ENCODE measurements around the gene NPSR1.

Gene NPSR1

DNA sequence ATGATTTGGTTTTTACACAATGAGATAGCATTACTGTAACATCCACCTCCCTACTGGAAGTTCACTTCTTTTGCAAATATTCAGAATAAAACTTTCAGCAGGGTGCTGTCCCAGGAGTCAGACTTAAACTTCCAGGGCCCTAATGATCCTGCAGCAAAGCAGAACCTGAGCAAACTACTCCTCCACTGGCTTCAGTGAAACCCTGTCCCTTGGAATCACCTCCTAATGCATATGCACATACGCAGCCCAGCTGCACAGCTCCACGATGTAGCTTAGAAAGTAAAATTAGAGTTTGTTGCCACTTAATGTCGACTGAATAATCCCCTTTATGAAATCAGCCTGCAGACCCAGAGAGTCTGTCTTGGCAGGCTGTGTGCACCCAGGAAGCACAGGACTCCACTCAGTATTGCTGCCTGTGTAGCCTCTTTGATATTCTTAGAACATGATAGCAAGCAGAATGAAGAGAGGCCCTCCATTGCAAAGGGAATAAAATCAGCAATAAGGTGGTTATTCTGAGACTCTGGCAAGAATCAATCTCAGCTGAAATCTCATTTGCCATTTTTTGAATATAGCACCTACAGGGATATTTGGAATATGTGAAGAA is 1.6 kb downstream of the NPSR1 start:
- no peak overlapping the region for H2AFZ ChIP-seq (ENCODE audit: low read length, unreplicated experiment)
- no peak overlapping the region for H3K4me3 ChIP-seq (ENCODE audit: low read depth, low read length)
- H3K79me2 ChIP-seq (ENCODE audit: control insufficient read depth, insufficient read depth, low read length, unreplicated experiment): no peaks in the 10 kb centered on the region
- H3K27me3 ChIP-seq (ENCODE audit: insufficient read depth, low read length): peaks cover 80% of the 10 kb centered on the region
- no peaks in the 10 kb centered on the region for H3K36me3 ChIP-seq (ENCODE audit: insufficient read depth, low read length)
- no peak overlapping the region for H3K27ac ChIP-seq (ENCODE audit: low read depth, low read length)
- H3K4me1 ChIP-seq (ENCODE audit: control insufficient read depth, insufficient read depth, low read length, unreplicated experiment): no peaks in the 10 kb centered on the region

- H3K4me1 ChIP-seq (ENCODE audit: control insufficient read depth, insufficient read depth, low read length, unreplicated experiment): no peaks in the 10 kb centered on the region
- H3K27ac ChIP-seq (ENCODE audit: low read depth, low read length): no peak overlapping the region
- H3K79me2 ChIP-seq (ENCODE audit: control insufficient read depth, insufficient read depth, low read length, unreplicated experiment): no peaks in the 10 kb centered on the region
- no peak overlapping the region for H2AFZ ChIP-seq (ENCODE audit: low read length, unreplicated experiment)
- H3K4me3 ChIP-seq (ENCODE audit: low read depth, low read length): no peak overlapping the region
- H3K27me3 ChIP-seq (ENCODE audit: insufficient read depth, low read length): peaks cover 88% of the 10 kb centered on the region
- H3K36me3 ChIP-seq (ENCODE audit: insufficient read depth, low read length): no peaks in the 10 kb centered on the region
These were observed 4.2 kb downstream of the NPSR1 start for GRCh38 chr7:34662058-34662708.

GRCh38 chr7:34664755-34665154 is 6.7 kb downstream of the NPSR1 start:
- H3K27me3 ChIP-seq (ENCODE audit: insufficient read depth, low read length): peaks cover 68% of the 10 kb centered on the region
- no peak overlapping the region for H3K27ac ChIP-seq (ENCODE audit: low read depth, low read length)
- no peak overlapping the region for H3K4me3 ChIP-seq (ENCODE audit: low read depth, low read length)
- H3K79me2 ChIP-seq (ENCODE audit: control insufficient read depth, insufficient read depth, low read length, unreplicated experiment): no peaks in the 10 kb centered on the region
- no peaks in the 10 kb centered on the region for H3K4me1 ChIP-seq (ENCODE audit: control insufficient read depth, insufficient read depth, low read length, unreplicated experiment)
- no peak overlapping the region for H2AFZ ChIP-seq (ENCODE audit: low read length, unreplicated experiment)
- H3K36me3 ChIP-seq (ENCODE audit: insufficient read depth, low read length): no peaks in the 10 kb centered on the region

DNA sequence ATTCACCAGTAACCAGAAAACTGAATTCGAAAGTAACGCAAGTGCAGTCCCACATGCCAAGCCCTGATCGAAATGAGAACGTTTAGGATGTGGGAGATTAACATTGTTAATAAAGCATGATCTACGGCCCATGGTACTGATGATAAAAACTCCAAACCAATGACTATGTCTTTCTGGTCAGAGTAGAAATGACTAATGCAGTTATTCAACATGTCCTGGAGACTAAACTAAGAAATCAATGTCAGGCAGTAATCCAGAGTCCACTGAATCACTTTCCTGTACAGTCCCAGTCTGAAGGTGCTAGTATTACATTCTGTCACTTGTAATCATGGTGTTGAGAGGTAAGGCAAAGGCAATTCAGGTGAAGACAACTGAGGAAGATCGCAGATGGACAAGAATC is 14.4 kb downstream of the NPSR1 start:
- H3K4me1 ChIP-seq (ENCODE audit: control insufficient read depth, insufficient read depth, low read length, unreplicated experiment): peaks cover 8% of the 10 kb centered on the region
- no peak overlapping the region for H3K27ac ChIP-seq (ENCODE audit: low read depth, low read length)
- peaks cover 5% of the 10 kb centered on the region for H3K27me3 ChIP-seq (ENCODE audit: insufficient read depth, low read length)
- peak overlapping the region; percentile 41 for H2AFZ ChIP-seq (ENCODE audit: low read length, unreplicated experiment)
- no peaks in the 10 kb centered on the region for H3K36me3 ChIP-seq (ENCODE audit: insufficient read depth, low read length)
- no peak overlapping the region; the same call in 1 of the 2 replicates for H3K4me3 ChIP-seq (ENCODE audit: low read depth, low read length)
- no peaks in the 10 kb centered on the region for H3K79me2 ChIP-seq (ENCODE audit: control insufficient read depth, insufficient read depth, low read length, unreplicated experiment)

DNA sequence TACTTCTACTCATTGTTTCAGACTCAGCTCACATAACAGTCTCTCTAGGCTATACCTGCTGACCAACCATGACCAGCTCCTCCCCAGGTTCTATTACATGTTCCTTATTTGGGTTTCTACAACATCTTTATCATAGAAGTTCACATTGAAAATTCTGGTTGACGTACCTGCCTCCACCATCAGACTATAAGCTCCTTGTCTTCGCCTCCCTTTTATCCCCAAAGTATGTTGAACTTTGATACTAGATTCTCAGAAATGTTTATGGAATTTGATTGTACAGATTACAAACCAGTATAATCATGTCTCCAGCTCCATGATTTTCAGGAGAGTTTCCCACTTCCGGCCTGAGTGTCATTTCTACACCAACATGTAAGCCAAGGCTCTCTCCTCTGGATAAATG is 15.0 kb downstream of the NPSR1 start:
- no peaks in the 10 kb centered on the region for H3K79me2 ChIP-seq (ENCODE audit: control insufficient read depth, insufficient read depth, low read length, unreplicated experiment)
- H2AFZ ChIP-seq (ENCODE audit: low read length, unreplicated experiment): no peak overlapping the region
- no peak overlapping the region for H3K27ac ChIP-seq (ENCODE audit: low read depth, low read length)
- no peak overlapping the region for H3K4me3 ChIP-seq (ENCODE audit: low read depth, low read length)
- H3K36me3 ChIP-seq (ENCODE audit: insufficient read depth, low read length): no peaks in the 10 kb centered on the region
- H3K4me1 ChIP-seq (ENCODE audit: control insufficient read depth, insufficient read depth, low read length, unreplicated experiment): peaks cover 8% of the 10 kb centered on the region
- H3K27me3 ChIP-seq (ENCODE audit: insufficient read depth, low read length): peaks cover 5% of the 10 kb centered on the region

- H3K79me2 ChIP-seq (ENCODE audit: control insufficient read depth, insufficient read depth, low read length, unreplicated experiment): no peaks in the 10 kb centered on the region
- H2AFZ ChIP-seq (ENCODE audit: low read length, unreplicated experiment): no peak overlapping the region
- no peaks in the 10 kb centered on the region for H3K36me3 ChIP-seq (ENCODE audit: insufficient read depth, low read length)
- H3K4me1 ChIP-seq (ENCODE audit: control insufficient read depth, insufficient read depth, low read length, unreplicated experiment): peaks cover 8% of the 10 kb centered on the region
- H3K27ac ChIP-seq (ENCODE audit: low read depth, low read length): no peak overlapping the region
- no peak overlapping the region for H3K4me3 ChIP-seq (ENCODE audit: low read depth, low read length)
- no peaks in the 10 kb centered on the region; the same call in 1 of the 2 replicates for H3K27me3 ChIP-seq (ENCODE audit: insufficient read depth, low read length)
These were observed 17.8 kb downstream of the NPSR1 start for GRCh38 chr7:34675749-34676374.

DNA sequence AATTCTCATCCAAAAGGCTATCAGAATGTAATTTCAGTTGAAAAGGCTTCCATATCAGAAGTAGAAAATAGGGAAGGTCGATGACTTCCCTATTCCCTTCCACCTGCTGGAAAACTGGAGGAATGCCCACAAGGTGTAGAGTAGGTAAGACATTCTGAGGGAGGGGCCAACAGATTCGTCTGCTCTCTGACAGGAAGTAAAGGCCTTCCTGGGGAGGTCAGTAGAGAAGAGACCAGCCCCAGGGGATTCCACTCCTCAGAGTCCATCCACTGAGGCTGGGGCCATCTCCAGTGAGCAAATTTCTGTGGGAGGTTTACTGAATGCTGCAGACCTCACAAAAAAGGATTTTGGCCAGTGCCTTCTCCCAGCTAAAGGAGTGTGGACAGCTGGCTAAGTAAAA is 19.5 kb downstream of the NPSR1 start:
- H2AFZ ChIP-seq (ENCODE audit: low read length, unreplicated experiment): no peak overlapping the region
- no peak overlapping the region for H3K27ac ChIP-seq (ENCODE audit: low read depth, low read length)
- peaks cover 4% of the 10 kb centered on the region for H3K4me1 ChIP-seq (ENCODE audit: control insufficient read depth, insufficient read depth, low read length, unreplicated experiment)
- H3K36me3 ChIP-seq (ENCODE audit: insufficient read depth, low read length): no peaks in the 10 kb centered on the region
- H3K4me3 ChIP-seq (ENCODE audit: low read depth, low read length): no peak overlapping the region
- no peaks in the 10 kb centered on the region for H3K79me2 ChIP-seq (ENCODE audit: control insufficient read depth, insufficient read depth, low read length, unreplicated experiment)
- H3K27me3 ChIP-seq (ENCODE audit: insufficient read depth, low read length): peaks cover 8% of the 10 kb centered on the region

GRCh38 chr7:34687529-34687928 is 29.5 kb downstream of the NPSR1 start:
- no peak overlapping the region for H2AFZ ChIP-seq (ENCODE audit: low read length, unreplicated experiment)
- H3K27me3 ChIP-seq (ENCODE audit: insufficient read depth, low read length): peaks cover 24% of the 10 kb centered on the region
- H3K4me3 ChIP-seq (ENCODE audit: low read depth, low read length): no peak overlapping the region
- H3K27ac ChIP-seq (ENCODE audit: low read depth, low read length): no peak overlapping the region
- no peaks in the 10 kb centered on the region for H3K36me3 ChIP-seq (ENCODE audit: insufficient read depth, low read length)
- no peaks in the 10 kb centered on the region for H3K79me2 ChIP-seq (ENCODE audit: control insufficient read depth, insufficient read depth, low read length, unreplicated experiment)
- no peaks in the 10 kb centered on the region for H3K4me1 ChIP-seq (ENCODE audit: control insufficient read depth, insufficient read depth, low read length, unreplicated experiment)

GRCh38 chr7:34696415-34696814 is 38.4 kb downstream of the NPSR1 start:
- Histone ChIP-seq H2AFZ (ENCODE audit: low read length, unreplicated experiment) (no peak overlapping the region), H3K4me3 (ENCODE audit: low read depth, low read length) (no peak overlapping the region), H3K79me2 (ENCODE audit: control insufficient read depth, insufficient read depth, low read length, unreplicated experiment) (no peaks in the 10 kb centered on the region), H3K4me1 (ENCODE audit: control insufficient read depth, insufficient read depth, low read length, unreplicated experiment) (no peaks in the 10 kb centered on the region), H3K27ac (ENCODE audit: low read depth, low read length) (no peak overlapping the region), H3K27me3 (ENCODE audit: insufficient read depth, low read length) (peaks cover 19% of the 10 kb centered on the region), H3K36me3 (ENCODE audit: insufficient read depth, low read length) (no peaks in the 10 kb centered on the region)

DNA sequence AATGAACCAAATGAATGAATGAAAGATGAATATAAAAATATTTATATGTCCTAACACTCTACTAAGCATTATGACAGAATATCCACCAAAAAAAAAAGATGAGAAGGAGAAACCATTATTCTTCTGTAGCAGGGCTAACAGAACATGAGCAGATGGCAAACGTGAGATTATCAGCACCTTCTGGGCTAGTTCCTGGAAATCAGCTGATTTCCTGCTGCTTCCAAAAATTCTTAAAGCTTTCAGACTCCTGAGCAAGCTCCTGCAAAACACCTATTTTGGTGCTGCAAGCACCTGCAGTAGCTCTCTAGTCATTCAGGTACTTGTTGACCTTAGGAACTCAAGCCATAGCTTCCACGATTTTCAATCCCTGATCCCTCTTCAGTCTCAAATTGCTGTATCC is 51.8 kb downstream of the NPSR1 start:
- Histone ChIP-seq H3K4me3 (ENCODE audit: low read depth, low read length) (no peak overlapping the region), H3K27me3 (ENCODE audit: insufficient read depth, low read length) (peaks cover 81% of the 10 kb centered on the region), H3K79me2 (ENCODE audit: control insufficient read depth, insufficient read depth, low read length, unreplicated experiment) (no peaks in the 10 kb centered on the region), H3K36me3 (ENCODE audit: insufficient read depth, low read length) (no peaks in the 10 kb centered on the region), H3K27ac (ENCODE audit: low read depth, low read length) (no peak overlapping the region), H3K4me1 (ENCODE audit: control insufficient read depth, insufficient read depth, low read length, unreplicated experiment) (no peaks in the 10 kb centered on the region), H2AFZ (ENCODE audit: low read length, unreplicated experiment) (no peak overlapping the region)

GRCh38 chr7:34718867-34719266 is 60.8 kb downstream of the NPSR1 start:
- no peaks in the 10 kb centered on the region for H3K4me1 ChIP-seq (ENCODE audit: control insufficient read depth, insufficient read depth, low read length, unreplicated experiment)
- no peak overlapping the region for H2AFZ ChIP-seq (ENCODE audit: low read length, unreplicated experiment)
- no peaks in the 10 kb centered on the region for H3K36me3 ChIP-seq (ENCODE audit: insufficient read depth, low read length)
- H3K27ac ChIP-seq (ENCODE audit: low read depth, low read length): no peak overlapping the region
- H3K27me3 ChIP-seq (ENCODE audit: insufficient read depth, low read length): peaks cover 38% of the 10 kb centered on the region
- no peaks in the 10 kb centered on the region for H3K79me2 ChIP-seq (ENCODE audit: control insufficient read depth, insufficient read depth, low read length, unreplicated experiment)
- H3K4me3 ChIP-seq (ENCODE audit: low read depth, low read length): no peak overlapping the region
